Stomach (tissue), 4 donors: Measurements from ENCODE around the gene CD84.

ENCODE experiments used
- EP300 ChIP-seq: sonication (generic); formaldehyde crosslinking; IDR thresholded peaks from one replicate; pipeline ENCODE4 v1.6.1; 2017; ENCODE audit warnings: antibody characterized with exemption
- POLR2A ChIP-seq, 4 donors: fragments of 450-650 bp; IDR thresholded peaks; one replicate each; pipeline ENCODE4 v1.6.1; 2016; ENCODE audit warnings: antibody characterized with exemption in 4 of 4, control low read depth in 2 of 4, mild to moderate bottlenecking in 1 of 4, moderate library complexity in 1 of 4
- POLR2AphosphoS5 ChIP-seq, 3 donors: sonication (generic); formaldehyde crosslinking; IDR thresholded peaks; one replicate each; pipeline ENCODE4 v1.6.1; 2016; ENCODE audit warnings: antibody characterized with exemption in 3 of 3
- TF ChIP-seq, protein P1 (sequence below), 7 experiments: fragments of 450-650 bp in 4 of 7; fragments of 200-600 bp in 3 of 7; sonication (generic) in 3 of 7; IDR thresholded peaks; one replicate each; pipeline ENCODE4 v1.5.1; 2016 to 2019; ENCODE audit warnings: antibody characterized with exemption in 7 of 7, control low read depth in 2 of 7, mild to moderate bottlenecking in 1 of 7

DNA sequence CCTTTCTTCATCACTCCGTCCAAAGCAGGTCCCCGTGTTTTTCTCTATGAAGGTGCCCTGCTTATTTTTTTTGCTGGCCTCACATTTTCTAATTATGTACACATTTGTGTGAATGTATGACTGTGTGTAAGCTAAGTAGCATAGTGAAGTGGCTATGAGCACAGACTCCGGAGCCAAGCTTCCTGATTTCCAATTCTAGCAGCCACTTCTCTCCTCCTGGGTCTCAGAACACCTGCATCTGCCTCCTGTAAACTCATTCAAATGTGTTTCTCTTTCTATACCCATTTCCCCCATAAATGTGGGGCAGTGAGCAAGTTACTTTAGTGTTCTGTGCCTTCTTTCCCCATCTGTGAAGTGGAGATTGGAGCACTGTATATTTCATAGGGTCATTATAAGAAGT, 58.3 kb downstream of the CD84 start:
- TF ChIP-seq, protein P1, sequence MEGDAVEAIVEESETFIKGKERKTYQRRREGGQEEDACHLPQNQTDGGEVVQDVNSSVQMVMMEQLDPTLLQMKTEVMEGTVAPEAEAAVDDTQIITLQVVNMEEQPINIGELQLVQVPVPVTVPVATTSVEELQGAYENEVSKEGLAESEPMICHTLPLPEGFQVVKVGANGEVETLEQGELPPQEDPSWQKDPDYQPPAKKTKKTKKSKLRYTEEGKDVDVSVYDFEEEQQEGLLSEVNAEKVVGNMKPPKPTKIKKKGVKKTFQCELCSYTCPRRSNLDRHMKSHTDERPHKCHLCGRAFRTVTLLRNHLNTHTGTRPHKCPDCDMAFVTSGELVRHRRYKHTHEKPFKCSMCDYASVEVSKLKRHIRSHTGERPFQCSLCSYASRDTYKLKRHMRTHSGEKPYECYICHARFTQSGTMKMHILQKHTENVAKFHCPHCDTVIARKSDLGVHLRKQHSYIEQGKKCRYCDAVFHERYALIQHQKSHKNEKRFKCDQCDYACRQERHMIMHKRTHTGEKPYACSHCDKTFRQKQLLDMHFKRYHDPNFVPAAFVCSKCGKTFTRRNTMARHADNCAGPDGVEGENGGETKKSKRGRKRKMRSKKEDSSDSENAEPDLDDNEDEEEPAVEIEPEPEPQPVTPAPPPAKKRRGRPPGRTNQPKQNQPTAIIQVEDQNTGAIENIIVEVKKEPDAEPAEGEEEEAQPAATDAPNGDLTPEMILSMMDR (IDR thresholded peaks at IDR 0.05), result no peak
- TF ChIP-seq POLR2AphosphoS5 (IDR thresholded peaks at IDR 0.05) (no peak), POLR2A (IDR thresholded peaks at IDR 0.05) (no peak), EP300 (no peak)
